Measurements from ENCODE around the gene NUP153.
"Not testable (repeated sequence)": the region's sequence is repeated elsewhere in the genome, so short reads cannot be mapped to it uniquely, and the experiment has no call there.

The NUP153 gene

DNA sequence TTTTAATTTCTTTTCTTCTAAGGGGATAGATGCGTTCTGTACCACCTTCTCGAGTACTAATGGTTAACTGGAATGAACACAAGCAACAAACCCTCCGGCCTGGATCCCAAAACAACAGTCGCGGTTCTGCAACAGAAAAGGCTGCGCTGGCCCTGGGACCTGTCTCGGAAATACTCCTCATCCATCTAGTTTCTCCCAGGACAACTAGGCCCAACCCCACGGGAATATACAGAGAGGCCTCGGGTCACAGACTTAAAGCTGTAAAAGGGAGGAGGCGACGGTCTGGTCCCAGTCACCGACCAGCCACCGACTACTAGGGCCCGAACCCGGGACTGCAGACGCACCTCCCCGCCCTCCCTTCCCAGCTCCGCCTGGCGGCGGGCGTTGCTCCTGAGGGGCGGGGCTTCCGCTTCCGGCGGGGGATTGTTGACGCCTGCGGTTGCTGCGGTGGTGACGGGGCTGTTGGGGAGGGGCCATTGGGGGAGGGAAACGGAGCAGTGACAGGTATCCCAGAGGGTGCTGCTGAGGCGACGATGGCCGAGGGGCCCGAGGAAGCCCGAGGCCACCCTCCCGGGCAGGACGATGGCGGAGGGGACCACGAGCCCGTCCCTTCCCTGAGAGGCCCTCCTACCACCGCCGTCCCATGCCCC is 106.7 kb downstream of the NUP153 start, which contains the start of gene FAM8A1:
FAM8A1 (plus strand) TSS at position 426 of the 650 bp plus-strand sequence; CDS start at position 534, 108 bp downstream.
- DNase-seq: peak; percentile 83

DNA sequence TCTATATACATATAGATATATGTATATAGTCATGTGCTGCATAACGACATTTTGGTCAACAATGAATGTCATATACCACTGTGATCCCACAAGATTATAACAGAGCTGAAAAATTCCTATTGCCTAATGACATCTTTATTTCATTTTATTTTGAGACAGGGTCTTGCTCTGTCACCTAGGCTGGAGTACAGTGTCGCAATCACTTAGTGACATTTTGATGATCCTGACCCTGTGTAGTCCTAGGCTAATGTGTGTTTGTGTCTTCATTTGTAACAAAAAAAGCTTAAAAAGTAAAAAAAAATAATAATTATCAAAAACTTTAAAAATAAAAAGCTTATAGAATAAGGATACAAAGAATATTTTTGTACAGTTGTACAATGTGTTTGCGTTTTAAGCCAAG is 110.6 kb downstream of the NUP153 start:
- DNase-seq: no peak

DNA sequence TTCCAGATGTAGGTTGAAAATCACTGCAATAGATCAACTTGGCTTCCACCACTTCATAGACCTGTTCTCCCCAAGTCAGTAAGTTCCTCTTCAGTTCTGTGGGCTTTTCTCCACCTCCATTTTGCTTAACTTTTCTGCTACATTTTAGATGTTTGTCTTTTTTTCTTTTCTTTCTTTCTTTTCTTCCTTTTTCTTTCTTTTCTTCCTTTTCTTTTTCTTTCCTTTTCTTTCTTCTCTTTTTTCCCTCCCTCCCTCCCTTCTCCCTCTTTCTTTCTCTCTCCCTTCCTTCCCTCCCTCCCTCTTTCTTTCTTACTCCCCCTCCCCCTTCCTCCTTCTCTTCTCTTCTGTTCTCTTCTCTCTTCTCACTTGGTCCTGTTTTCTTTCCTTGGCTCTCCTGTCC is 113.5 kb downstream of the NUP153 start:
- DNase-seq: no peak

DNA sequence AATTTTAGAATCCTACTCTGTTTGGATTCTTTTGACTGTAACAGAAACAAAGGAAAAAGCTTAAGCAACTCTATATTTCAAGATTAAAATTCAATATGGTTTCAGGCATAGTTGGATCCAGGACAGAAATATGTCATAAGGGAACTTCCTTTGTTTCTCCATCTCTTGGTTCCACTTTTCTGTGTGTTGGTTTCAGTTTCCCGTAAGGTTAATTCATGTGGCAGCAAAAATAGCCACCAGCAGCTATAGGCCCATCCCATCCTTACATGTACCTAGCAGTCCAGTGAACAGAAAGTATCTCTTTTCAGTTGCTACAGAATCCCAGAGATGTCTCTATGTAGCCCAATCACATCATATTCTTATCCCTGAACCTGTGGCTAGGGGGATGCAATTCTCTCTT is 115.4 kb downstream of the NUP153 start:
- DNase-seq: no peak

DNA sequence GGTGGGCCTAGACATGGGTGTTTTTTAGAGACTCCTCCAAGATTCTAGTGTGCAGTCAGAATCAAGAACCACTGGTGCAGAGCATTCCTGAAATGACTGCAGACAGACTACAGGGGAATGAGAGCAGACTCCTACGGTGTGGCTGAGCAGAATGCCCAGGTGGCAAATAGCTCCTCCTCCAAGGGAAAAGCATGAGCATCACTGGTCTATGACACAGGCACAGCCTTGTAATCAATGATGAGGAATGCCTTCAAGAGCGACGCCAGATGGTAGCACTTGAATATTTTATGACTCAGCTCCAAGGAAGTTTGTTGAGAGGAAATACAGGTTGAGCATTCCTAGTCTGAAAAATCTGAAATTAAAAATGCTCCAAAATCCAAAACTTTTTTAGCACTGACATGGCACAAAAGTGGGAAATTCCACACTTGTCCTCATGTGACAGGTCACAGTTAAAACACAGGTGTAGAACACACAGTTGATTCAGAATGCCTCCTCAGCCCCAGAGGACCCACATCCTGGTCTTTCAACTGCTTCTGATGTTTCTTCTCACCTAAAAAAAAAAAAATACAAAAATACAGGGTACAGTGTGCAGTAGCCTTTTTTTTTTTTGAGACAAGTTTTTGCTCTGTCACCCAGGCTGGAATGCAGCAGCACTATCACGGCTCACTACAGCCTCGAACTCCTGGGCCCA is 117.2 kb downstream of the NUP153 start:
- peak; percentile 91 for DNase-seq

DNA sequence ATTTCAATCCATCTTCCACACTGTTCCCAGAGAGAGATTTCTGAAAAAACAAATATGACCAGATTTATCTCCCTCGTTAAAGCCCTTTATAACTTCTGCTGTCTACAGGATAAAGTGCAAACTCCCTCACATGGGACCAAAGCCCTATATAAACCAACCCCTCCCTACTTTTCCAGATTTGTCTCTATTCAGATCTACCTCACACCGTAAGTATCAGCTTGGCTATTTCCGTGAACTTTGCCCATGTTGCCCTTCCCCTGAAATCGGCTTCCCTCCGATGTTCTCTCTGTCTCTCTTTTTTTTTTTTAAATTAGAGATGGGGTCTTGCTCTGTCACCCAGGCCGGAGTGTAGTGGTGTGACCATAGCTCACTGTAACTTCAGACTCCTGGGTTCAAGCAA is 118.7 kb downstream of the NUP153 start:
- no peak for DNase-seq

DNA sequence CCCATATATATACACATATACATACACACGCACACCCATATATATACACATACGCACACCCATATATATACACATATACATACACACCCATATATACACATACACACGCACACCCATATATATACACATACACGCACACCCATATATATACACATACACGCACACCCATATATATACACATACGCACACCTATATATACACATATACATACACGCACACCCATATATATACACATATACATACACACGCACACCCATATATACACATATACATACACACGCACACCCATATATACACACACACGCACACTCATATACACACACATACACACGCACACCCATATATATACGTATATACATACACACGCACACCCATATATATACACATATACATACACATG is 120.1 kb downstream of the NUP153 start:
- not testable (repeated sequence) for DNase-seq

DNA sequence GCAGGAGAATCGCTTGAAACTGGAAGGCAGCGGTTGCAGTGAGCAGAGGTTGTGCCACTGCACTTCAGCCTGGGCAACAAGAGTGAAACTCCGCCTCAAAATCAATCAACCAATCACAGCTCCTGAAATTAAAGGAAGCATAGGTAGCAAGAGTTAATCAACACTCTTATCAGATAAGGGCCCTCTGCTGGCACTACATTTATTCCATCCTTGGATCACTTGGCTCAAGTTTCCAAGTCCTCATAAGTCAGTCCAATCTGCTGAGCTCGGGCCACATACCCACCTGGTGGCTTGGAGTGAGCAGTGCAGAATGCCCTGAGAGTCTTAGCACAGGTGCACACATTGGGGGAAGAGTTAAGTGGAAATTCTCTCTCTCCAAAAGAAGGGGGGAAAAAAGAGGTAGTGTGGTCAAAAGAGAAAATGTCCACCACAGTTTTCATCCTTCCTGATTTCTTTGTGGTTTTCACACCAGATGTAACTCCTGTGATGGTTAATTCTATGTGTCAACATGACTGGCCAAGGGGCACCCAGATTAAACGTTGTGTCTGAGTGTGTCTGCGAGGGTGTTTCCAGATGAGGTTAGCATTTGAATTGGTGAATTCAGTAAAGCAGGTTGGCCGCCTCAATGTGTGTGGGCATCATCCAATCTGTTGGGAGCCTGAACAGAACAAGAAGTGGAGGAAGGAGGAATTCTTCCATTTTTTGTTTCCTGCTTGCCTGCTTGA is 120.8 kb downstream of the NUP153 start:
- DNase-seq: no peak

DNA sequence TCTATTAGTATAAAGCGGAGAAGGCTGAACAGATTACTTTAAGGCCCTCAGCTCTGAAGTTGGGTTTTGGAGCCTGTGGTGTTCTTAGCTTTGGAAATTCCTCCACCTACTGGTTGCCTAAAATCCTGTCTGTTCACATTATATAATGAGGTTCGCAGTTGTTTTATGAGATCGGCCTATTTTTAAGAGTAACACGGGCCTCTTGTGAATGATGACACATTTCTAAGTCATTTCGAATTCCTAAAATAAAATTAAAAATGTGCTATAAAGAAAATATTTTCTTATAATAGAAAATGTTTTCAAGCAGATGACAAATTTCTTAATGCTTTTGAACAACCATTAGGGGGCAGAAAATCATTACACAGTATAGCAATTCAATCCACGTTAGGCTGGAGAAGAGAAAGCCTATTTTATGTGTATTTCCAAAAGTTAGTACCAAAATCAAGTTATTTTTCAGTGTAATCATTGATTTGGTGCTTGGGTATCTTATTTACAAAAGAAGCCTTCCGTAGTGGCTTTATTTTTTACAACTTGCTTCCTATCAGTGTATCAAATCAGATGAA is 122.4 kb downstream of the NUP153 start:
- peak; percentile 86 for DNase-seq

DNA sequence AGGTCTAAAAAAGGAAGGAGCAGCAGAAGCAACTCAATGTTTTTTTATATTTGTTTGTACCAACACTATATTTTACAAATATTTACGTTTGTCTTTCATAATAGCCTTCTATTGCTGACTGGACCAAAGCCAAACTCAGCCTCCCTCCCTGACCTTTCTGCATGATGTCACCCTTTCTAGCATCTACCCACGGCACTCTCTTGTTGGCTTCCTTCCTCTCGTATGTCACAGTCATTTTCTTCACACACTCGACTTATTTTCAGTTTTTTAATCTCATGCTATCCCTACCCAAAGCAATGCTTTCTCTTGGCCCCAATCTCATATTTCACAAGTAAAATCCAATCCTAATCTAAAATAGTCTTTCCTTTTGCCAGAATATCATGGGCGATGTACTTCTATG is 122.9 kb downstream of the NUP153 start:
- DNase-seq: peak; percentile 19

DNA sequence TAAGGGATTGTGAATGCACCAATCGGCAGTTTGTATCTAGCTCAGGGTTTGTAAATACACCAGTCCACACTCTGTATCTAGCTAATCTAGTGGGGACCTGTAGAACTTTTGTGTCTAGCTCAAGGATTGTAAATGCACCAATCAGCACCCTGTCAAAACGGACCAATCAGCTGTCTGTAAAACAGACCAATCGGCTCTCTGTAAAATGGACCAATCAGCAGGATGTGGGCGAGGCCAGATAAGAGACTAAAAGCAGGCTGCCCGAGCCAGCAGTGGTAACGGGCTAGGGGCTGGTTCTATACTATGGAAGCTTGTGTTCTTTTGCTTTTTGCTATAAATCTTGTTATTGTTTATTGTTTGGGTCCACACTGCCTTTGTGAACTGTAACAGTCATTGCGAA is 125.4 kb downstream of the NUP153 start:
- not testable (repeated sequence) for DNase-seq

DNA sequence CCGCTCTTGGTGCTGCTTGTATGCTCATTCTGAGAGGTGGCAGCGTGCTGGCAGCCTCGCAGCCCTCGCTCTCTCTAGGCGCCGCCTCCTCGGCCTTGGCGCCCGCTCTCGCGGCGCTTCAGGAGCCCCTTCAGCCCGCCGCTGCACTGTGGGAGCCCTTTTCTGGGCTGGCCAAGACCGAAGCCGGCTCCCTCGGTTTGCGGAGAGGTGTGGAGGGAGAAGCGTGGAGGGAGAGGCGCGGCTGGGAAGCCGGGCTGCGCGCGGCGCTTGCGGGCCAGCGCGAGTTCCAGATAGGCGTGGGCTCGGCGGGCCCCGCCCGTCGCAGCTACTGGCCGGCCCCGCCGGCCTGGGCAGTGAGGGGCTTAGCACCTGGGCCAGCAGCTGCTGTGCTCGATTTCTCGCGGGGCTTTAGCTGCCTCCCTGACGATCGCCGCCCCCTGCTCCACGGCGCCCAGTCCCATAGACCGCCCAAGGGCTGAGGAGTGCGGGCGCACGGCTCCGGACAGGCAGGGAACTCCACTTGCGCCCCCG is 126.1 kb downstream of the NUP153 start:
- DNase-seq: no peak

DNA sequence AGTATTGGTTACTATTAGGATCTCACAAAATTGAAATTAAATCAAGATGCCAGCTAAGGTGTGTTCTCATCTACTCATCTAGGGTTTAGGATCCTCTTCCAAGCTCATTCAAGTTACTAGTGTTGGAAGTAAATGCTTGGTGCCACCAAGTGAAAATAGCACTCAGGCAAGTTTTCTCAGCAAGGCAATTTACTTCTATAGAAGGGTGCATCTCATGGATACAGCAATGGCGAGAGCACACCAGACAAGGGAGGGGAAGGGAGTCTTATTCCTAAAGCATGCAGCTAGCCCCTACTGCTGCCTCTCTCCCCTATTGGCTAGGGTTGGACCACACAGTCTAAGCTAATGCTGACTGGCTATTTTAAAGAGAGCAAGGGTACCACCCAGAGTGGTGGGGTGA is 129.7 kb downstream of the NUP153 start:
- no peak for DNase-seq

DNA sequence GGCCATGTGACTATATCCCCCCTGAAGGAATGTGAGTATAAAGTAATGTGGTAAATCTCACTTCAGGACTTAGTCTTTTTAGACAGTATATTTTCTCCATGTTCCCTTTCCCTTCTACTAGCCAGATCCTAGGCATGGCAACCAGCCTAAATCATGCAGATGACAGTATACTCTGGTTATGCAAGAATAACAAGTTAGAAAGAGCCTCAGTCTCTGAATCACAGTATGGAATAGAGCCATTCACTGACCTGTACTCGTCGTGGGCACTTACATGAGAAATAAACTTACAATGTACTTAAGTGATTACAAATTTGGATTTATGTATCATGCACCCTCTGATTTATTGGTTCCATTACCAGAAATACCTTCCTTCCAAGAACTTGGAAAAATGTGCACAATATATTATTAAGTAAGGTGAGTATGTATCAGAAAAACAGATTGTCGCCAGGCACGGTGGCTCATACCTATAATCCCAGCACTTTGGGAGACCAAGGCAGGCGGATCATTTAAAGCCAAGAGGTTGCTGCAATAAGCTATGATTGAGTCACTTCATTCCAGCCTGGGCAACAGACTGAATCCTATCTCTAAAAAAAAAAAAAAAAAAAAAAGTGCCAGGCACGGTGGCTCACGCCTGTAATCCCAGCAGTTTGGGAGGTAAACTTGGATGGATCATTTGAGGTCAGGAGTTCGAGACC is 131.7 kb downstream of the NUP153 start:
- no peak for DNase-seq

DNA sequence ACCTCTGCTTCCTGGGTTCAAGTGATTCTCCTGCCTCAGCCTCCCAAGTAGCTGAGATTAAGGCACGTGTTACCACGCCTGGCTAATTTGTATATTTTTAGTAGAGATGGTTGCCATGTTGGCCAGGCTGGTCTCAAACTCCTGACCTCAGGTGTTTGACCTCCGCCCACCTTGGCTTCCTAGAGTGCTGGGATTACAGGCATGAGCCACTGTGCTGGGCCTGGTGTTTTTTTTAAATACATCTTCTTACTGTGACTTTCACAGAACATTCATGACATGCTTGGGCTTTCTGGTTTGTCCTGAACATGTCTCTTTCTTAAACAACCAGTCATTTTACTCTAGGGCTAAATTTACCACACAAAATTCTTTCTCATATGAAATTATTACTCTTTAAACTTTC is 141.3 kb downstream of the NUP153 start:
- no peak for DNase-seq
